HG02798 (cell line): Measurements from ENCODE around the gene SYT1.

ENCODE experiments used
- ATAC-seq: cut with Tn5 transposase; IDR thresholded peaks from one replicate; pipeline ENCODE4 v1.9.1; 2021; ENCODE audit warnings: mild to moderate bottlenecking; ENCODE audit not compliant: unreplicated experiment, poor library complexity

The SYT1 gene

DNA sequence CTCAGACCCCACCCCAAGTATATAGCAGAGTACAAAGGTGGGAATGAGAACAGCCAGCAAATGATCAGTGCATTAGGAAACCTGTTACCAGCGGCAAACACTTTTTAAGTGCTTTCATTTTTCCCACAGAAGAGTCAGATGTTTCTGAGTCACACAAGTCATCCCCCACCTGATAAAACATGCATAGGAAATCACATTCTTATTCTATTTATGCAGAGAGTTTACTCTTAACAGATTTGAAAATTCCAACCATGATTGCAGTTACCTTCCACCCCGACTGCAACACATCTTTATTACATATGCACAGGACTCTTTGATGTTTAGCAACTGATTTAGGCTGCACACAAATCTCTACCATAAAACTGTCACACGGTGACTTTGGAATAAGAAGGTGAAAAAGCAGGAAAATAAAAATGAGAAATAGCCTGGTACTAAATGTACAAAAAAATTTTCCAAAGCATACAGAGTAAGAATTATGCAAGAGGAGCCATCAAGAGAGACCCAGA lies 589.8 kb downstream of the SYT1 start:
- ATAC-seq = no peak

DNA sequence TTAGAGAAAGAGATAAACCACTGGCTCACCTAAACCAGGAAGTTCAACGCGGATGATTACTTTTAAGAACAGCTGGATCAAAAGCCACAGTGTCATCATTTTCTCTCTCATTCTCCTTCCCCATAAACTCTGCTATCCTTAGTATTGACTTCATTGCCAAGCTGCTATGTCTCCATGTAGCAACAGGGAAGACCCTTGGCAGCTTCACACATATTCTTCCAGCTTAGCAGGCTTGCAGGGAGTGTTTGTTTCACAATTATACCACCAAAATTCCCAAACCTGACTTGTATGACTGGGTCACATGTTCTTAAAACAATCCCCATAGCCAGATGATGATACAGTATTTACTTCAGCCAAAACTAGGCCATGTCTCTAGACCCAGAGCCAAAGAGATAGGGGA lies 590.7 kb downstream of the SYT1 start:
- ATAC-seq = no peak

DNA sequence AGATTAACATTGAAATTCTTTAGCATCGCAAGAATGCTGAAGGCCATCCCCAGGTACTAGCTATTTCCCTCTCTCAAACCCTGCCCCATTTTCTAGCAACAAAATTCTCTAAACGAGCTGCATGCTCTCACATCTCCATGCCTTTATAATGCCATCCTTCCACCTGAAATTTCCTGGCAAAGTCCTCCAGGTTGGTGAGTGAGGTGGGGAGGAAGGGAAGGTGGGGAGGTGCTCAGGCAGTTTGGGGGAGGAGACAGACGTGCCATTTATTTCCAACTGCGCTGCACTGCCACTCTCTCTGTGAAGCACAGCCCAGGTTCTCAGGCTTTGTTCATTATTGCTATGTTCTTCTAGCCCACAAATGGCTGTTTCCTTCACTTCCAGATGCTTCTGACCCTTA lies 617.7 kb downstream of the SYT1 start:
- no peak for ATAC-seq

DNA sequence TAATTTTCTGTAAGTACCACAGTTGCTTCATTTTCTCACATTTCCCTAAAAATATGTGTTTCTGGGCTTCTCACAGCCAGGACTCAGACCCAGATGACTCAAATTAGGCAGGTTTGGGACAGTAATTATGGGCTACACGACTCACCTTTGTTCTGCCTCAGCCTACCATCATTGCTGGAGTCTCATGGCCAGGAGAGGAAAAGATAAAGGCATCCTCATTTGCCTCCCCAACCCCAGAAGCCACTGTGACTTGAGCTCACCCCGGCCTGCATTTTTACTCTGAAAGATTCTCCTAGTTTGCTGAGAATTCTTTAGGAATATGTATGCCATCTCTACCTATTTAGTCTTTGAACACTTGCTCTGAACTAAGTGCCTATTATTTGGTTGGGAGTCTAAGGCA lies 618.3 kb downstream of the SYT1 start:
- ATAC-seq = no peak

DNA sequence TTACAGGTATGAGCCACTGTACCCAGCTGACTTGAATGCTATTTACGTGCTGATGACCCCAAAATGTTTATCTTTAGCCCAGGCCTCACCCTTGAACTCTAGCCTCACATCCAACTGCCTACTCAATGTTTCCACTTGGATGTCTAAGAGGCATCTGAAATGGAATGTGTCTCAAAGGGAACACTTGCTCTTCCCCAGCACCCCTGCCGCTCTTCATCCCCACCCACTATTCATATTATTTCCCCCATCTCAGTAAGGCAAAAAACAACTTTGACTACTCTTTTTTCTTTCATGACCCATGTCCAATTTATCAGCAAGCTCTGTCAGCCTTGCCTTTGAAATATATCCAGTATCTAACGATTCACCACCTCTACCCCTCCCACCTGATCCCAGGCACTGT lies 621.6 kb downstream of the SYT1 start:
- no peak for ATAC-seq

DNA sequence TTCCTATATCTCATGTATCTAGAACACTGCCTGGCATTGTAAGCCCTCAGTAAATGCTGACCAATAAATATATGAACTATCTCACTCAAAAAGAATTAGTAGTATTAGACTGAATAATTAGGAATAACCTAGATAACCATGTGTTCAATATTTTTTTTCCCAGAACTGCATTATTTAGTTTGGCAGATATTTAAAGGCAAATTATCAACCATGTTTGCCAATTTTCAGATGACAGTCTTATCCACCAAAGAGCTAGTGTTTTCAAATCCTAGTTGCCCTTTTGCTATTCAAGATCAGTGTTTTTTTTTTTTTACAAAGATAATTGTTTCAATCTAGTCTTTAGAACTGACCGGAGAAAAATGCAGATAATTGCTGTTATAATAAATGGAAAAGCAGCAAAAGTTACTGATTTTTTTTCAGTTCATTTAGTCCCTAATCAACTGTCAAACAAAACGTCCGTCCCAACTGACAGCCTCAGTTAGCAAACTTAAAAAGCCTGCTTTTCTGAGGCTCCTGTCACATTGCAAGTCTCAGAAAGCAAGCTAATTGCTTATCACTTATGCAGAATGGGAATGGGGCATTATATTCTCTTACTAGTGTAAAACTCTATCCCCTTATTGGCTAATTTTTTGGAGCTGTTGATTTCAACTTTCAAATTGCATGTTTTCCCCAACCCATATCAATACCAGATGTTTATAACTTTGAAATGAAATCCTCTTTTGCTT lies 623.0 kb downstream of the SYT1 start:
- ATAC-seq = no peak
